IMR-90 (cell line): ENCODE results near the gene PREP. TPM values are rescaled to one million over a fixed set of nuclear protein-coding genes. Genes with fewer than 3 reads are reported as not detected.

Experiments
- ATAC-seq: fragments of 200-7000 bp; cut with Tn5 transposase; 2 replicates; pipeline ENCODE4 v1.9.1; 2020; ENCODE audit warnings: low read depth, mild to moderate bottlenecking, moderate library complexity
- BruUV-seq: library from RNA; stranded (reverse); fragments of 400-500 nt; replicated peaks from 2 replicates; lab custom pipeline; 2021; lab: Mats Ljungman, UMichigan
- CTCF ChIA-PET: fragments of 300-600 bp; formaldehyde crosslinking; extraction: SDS; loops from one replicate; lab custom pipeline; 2021; ENCODE audit warnings: antibody characterized with exemption; lab: Yijun Ruan, JAX
- POLR2A ChIA-PET: fragments of 300-600 bp; sonication (Branson Sonifier 250); formaldehyde crosslinking; loops from one replicate; lab custom pipeline; 2022; ENCODE audit warnings: antibody characterized with exemption; ENCODE audit not compliant: unreplicated experiment; lab: Charles Lee
- DNase-seq: peaks from one replicate; pipeline ENCODE4 v3.0.0; 2013
- H2AFZ ChIP-seq: replicated peaks from 2 replicates; pipeline ENCODE3; 2013; ENCODE audit warnings: low read length, mild to moderate bottlenecking; ENCODE audit not compliant: poor library complexity
- H2AK5ac ChIP-seq: 2 replicates; pipeline ENCODE4 v1.6.1; 2013; ENCODE audit warnings: low read depth, low read length, inconsistent platforms
- H2AK9ac ChIP-seq: replicated peaks from 2 replicates; pipeline ENCODE3; 2013; ENCODE audit warnings: mild to moderate bottlenecking, low read depth, low read length, moderate library complexity; ENCODE audit not compliant: poor library complexity
- H2BK120ac ChIP-seq: 2 replicates; pipeline ENCODE4 v1.6.1; 2013; ENCODE audit warnings: low read depth, low read length, inconsistent platforms
- H2BK15ac ChIP-seq: 3 replicates; pipeline ENCODE4 v1.6.1; 2013; ENCODE audit warnings: low read depth, low read length, inconsistent platforms
- H2BK20ac ChIP-seq: 2 replicates; pipeline ENCODE4 v1.6.1; 2013; ENCODE audit warnings: low read depth, mild to moderate bottlenecking, inconsistent platforms, low read length, moderate library complexity
- H2BK5ac ChIP-seq: 2 replicates; pipeline ENCODE4 v1.6.1; 2013; ENCODE audit warnings: mild to moderate bottlenecking, low read depth, low read length, inconsistent platforms; ENCODE audit not compliant: poor library complexity, severe bottlenecking
- H3K14ac ChIP-seq: replicated peaks from 2 replicates; pipeline ENCODE4 v1.6.1; 2013; ENCODE audit warnings: low read depth, low read length, inconsistent platforms
- H3K18ac ChIP-seq: 2 replicates; pipeline ENCODE4 v1.6.1; 2013; ENCODE audit warnings: low read depth, low read length, control low read depth
- H3K23ac ChIP-seq: 2 replicates; pipeline ENCODE4 v1.6.1; 2013; ENCODE audit warnings: low read depth, low read length, inconsistent platforms
- H3K27ac ChIP-seq: 2 replicates; pipeline ENCODE4 v1.5.1; 2013; ENCODE audit warnings: mild to moderate bottlenecking, control low read depth, low read length; ENCODE audit not compliant: insufficient read depth
- H3K27me3 ChIP-seq: 2 replicates; pipeline ENCODE4 v1.6.1; 2013; ENCODE audit warnings: low read length; ENCODE audit not compliant: control insufficient read depth, insufficient read depth
- H3K36me3 ChIP-seq: 2 replicates; pipeline ENCODE4 v1.6.1; 2013; ENCODE audit warnings: low read length, mixed read lengths; ENCODE audit not compliant: control insufficient read depth, insufficient read depth
- H3K4ac ChIP-seq: 2 replicates; pipeline ENCODE4 v1.6.1; 2013; ENCODE audit warnings: low read depth, low read length, inconsistent platforms
- H3K4me1 ChIP-seq: 2 replicates; pipeline ENCODE4 v1.6.1; 2013; ENCODE audit warnings: low read length, mixed read lengths; ENCODE audit not compliant: control insufficient read depth, insufficient read depth
- H3K4me2 ChIP-seq: 2 replicates; pipeline ENCODE4 v1.6.1; 2013; ENCODE audit warnings: low read depth, mild to moderate bottlenecking, control low read depth, low read length, moderate library complexity
- H3K4me3 ChIP-seq: 2 replicates; pipeline ENCODE4 v1.5.1; 2013; ENCODE audit warnings: low read depth, mild to moderate bottlenecking, control low read depth, low read length, moderate library complexity; ENCODE audit not compliant: insufficient read depth
- H3K56ac ChIP-seq: 2 replicates; pipeline ENCODE4 v1.6.1; 2013; ENCODE audit warnings: low read length, inconsistent platforms; ENCODE audit not compliant: insufficient read depth; ENCODE audit errors: extremely low read depth
- H3K79me1 ChIP-seq, 2 experiments: 2 replicates each; pipeline ENCODE4 v1.6.1; 2013; ENCODE audit warnings: low read length in 2 of 2, inconsistent platforms in 1 of 2, low read depth in 1 of 2
- H3K9ac ChIP-seq: 2 replicates; pipeline ENCODE4 v1.6.1; 2013; ENCODE audit warnings: low read depth, low read length, control low read depth
- H3K9me1 ChIP-seq: 2 replicates; pipeline ENCODE4 v1.6.1; 2013; ENCODE audit warnings: low read length, inconsistent platforms; ENCODE audit not compliant: insufficient read depth
- H3K9me3 ChIP-seq: 2 replicates; pipeline ENCODE4 v1.6.1; 2013; ENCODE audit warnings: low read length; ENCODE audit not compliant: control insufficient read depth, insufficient read depth
- H4K20me1 ChIP-seq: 2 replicates; pipeline ENCODE4 v1.6.1; 2013; ENCODE audit warnings: low read length, inconsistent platforms; ENCODE audit not compliant: insufficient read depth
- H4K5ac ChIP-seq: 2 replicates; pipeline ENCODE4 v1.6.1; 2013; ENCODE audit warnings: mild to moderate bottlenecking, low read depth, low read length, control low read depth
- H4K8ac ChIP-seq, 2 experiments: 2 replicates each; pipeline ENCODE4 v1.6.1; 2013; ENCODE audit warnings: low read depth in 2 of 2, low read length in 2 of 2, control low read depth in 1 of 2, inconsistent platforms in 1 of 2
- H4K91ac ChIP-seq: 2 replicates; pipeline ENCODE4 v1.6.1; 2013; ENCODE audit warnings: low read depth, low read length, inconsistent platforms; ENCODE audit not compliant: insufficient read depth
- CTCF ChIP-seq: conservative IDR thresholded peaks from 2 replicates; pipeline ENCODE4 v1.5.1; 2012; ENCODE audit warnings: mild to moderate bottlenecking, low read depth, low read length, improper control_type of control experiment
- ELK1 ChIP-seq: fragments of 150-350 bp; IDR thresholded peaks from 2 replicates; pipeline ENCODE4 v1.6.1; 2016; ENCODE audit warnings: low read depth, mild to moderate bottlenecking, low read length, moderate library complexity, borderline replicate concordance
- MXI1 ChIP-seq: IDR thresholded peaks from 2 replicates; pipeline ENCODE4 v1.6.1; 2012; ENCODE audit warnings: low read depth, mild to moderate bottlenecking, low read length, moderate library complexity, borderline replicate concordance
- RAD21 ChIP-seq: IDR thresholded peaks from 2 replicates; pipeline ENCODE4 v1.6.1; 2012; ENCODE audit warnings: low read length, improper control_type of control experiment
- SMC3 ChIP-seq: fragments of 150-350 bp; IDR thresholded peaks from 2 replicates; pipeline ENCODE4 v1.6.1; 2016; ENCODE audit warnings: low read depth, mild to moderate bottlenecking, antibody characterized with exemption, low read length, moderate library complexity
- WGBS, 2 experiments: methylation state at CpG; one replicate each; pipeline versions ENCODE4 v1.1.5 to v1.1.7; 2013; ENCODE audit warnings: missing lambda C conversion rate in 2 of 2; ENCODE audit not compliant: insufficient read length in 1 of 2; ENCODE audit errors: extremely low coverage in 2 of 2; 5-methylcytosine and 5-hydroxymethylcytosine counted together
- dilution Hi-C: fragments of 300-500 bp; cut with HindIII; formaldehyde crosslinking; loops from one replicate; pipeline ENCODE4 v1.14.3; 2018; ENCODE audit warnings: low sequenced_read_pairs; ENCODE audit not compliant: unreplicated experiment
- in situ Hi-C: fragments of 300-500 bp; cut with MboI; formaldehyde crosslinking; loops from 3 replicates; pipeline ENCODE4 v1.14.3; 2019; ENCODE audit warnings: low sequenced_read_pairs, inconsistent platforms, mixed read lengths
- intact Hi-C: fragments of 100-400 bp; cut with micrococcal nuclease; formaldehyde crosslinking; loops from 2 replicates; pipeline ENCODE4 v1.10.0; 2022
- polyA plus RNA-seq, 3 experiments: library from polyadenylated mRNA; depleted of rRNA; stranded (reverse); fragments of >200 nt; gene quantifications; 2 replicates each; pipeline ENCODE4 v1.2.3, GENCODE V29; 2012; ENCODE audit warnings: low replicate concordance in 1 of 3
- total RNA-seq: library from RNA; depleted of rRNA; stranded (reverse); fragments of >200 nt; gene quantifications from 2 replicates; pipeline ENCODE4 v1.2.3, GENCODE V29; 2012

The PREP gene
- total and polyA plus RNA-seq, 2 of the 4 experiments (the other 2 are of a cell fraction), result 21.0 to 25.7 TPM

DNA sequence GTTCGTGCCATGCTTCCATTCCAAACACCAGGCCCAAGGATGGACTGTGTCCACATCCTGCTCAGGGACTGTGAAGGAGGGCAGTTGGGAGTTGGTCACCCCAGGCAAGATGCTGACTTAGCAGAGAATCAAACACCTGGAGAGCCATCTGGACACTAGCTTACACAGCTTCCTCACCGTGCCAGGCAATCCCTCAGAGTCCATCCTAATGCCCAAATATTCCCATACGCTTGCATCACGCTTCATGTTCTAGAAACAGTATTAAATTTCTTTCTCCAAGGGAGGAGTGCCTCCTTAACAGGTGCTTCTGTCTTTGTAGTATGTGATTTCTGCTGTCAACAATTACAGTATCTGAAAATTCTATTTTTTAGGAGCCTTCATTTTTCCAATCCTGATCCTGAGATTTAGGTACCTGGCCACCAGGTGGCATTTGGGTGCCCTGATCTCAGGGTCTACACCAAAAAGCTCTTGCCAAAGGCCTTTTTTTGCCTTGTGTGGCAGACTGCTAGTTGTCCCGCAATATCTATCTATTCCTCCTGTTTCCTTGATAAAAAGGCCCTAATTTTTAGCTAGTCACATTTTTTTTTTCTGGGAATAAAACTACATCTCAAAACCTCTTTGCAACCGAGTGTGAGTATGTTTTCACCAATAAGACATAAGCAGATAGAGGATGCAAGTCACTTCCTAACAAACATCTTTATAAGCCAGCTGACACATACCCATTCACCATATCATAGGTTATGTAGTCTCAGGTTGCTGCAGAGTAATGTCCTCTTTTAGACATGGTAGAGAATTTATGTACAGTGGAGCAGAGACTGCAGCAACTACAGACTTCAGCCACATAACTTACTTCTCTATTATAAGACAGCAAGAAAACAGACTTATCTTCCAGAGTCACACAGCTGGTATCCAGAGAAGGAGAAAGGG is 85.0 kb downstream of the PREP start:
- dilution Hi-C loops (no loop called here), in situ Hi-C loops (no loop called here), intact Hi-C loops (no loop called here)
- DNase-seq (no peak), ATAC-seq (no peak)
- Histone ChIP-seq H4K8ac (no peak overlapping the region), H2AK9ac (no peak overlapping the region), H3K4ac (no peak overlapping the region), H3K27me3 (no peaks in the 10 kb centered on the region), H3K9me1 (peaks cover 4% of the 10 kb centered on the region), H4K91ac (no peak overlapping the region), H3K9me3 (no peaks in the 10 kb centered on the region), H3K4me1 (no peaks in the 10 kb centered on the region; the same call in 1 of the 2 replicates), H3K36me3 (peaks cover 10% of the 10 kb centered on the region), H3K56ac (no peak overlapping the region), H3K9ac (no peak overlapping the region), H3K4me3 (no peak overlapping the region), H4K5ac (no peak overlapping the region), H4K20me1 (no peaks in the 10 kb centered on the region; the same call in 1 of the 2 replicates), H2BK15ac (no peak overlapping the region), H2BK20ac (no peak overlapping the region), H3K23ac (no peak overlapping the region), H3K18ac (no peak overlapping the region), H2AK5ac (no peak overlapping the region), H3K79me1 (peaks cover 0 to 4% of the 10 kb centered on the region in 2 experiments; a peak in 2 of 4 replicates), H2AFZ (no peak overlapping the region), H2BK120ac (no peak overlapping the region), H3K4me2 (no peak overlapping the region), H3K14ac (no peak overlapping the region), H2BK5ac (no peak overlapping the region), H3K27ac (no peak overlapping the region)
- POLR2A ChIA-PET, result no interaction called here
- no peak for TF ChIP-seq MXI1
- TF ChIP-seq RAD21, result no peak
- TF ChIP-seq ELK1, result no peak
- TF ChIP-seq SMC3, result no peak
- TF ChIP-seq CTCF, result peak; percentile 18; the same call in 1 of the 2 replicates
- no CpG with 5 or more reads among the region's 6 CpGs for WGBS, 2 experiments
- BruUV-seq, result no TSS peak
- CTCF ChIA-PET, result no interaction called here
